GM21381 (cell line): ENCODE data around the gene BPTF.
"Not testable (repeated sequence)": the region's sequence is repeated elsewhere in the genome, so short reads cannot be mapped to it uniquely, and the experiment has no call there.

Experiments
- ATAC-seq: cut with Tn5 transposase; IDR thresholded peaks from one replicate; pipeline ENCODE4 v1.9.1; 2021; ENCODE audit warnings: mild to moderate bottlenecking, moderate library complexity; ENCODE audit not compliant: unreplicated experiment

Gene BPTF

GRCh38 chr17:67884741-67885140, 59.4 kb downstream of the BPTF start:
- ATAC-seq: no peak

- no peak for ATAC-seq
Observed at GRCh38 chr17:67891481-67892119, 66.3 kb downstream of the BPTF start.

- no peak for ATAC-seq
Observed at GRCh38 chr17:67902511-67903231, 77.4 kb downstream of the BPTF start.

- not testable (repeated sequence) for ATAC-seq
Observed at GRCh38 chr17:67905298-67905697, 80.0 kb downstream of the BPTF start.

GRCh38 chr17:67910117-67910803, 85.0 kb downstream of the BPTF start:
- not testable (repeated sequence) for ATAC-seq

GRCh38 chr17:67911059-67911782, 85.9 kb downstream of the BPTF start:
- ATAC-seq: no peak

- ATAC-seq: no peak
Observed at GRCh38 chr17:67912088-67912487, 86.8 kb downstream of the BPTF start.

- no peak for ATAC-seq
Observed at GRCh38 chr17:67912656-67913055, 87.4 kb downstream of the BPTF start.

GRCh38 chr17:67920212-67920611, 94.9 kb downstream of the BPTF start:
- ATAC-seq: no peak

- ATAC-seq: no peak
Observed at GRCh38 chr17:67922503-67922902, 97.2 kb downstream of the BPTF start.

GRCh38 chr17:67928842-67929241, 103.5 kb downstream of the BPTF start:
- not testable (repeated sequence) for ATAC-seq

GRCh38 chr17:67931227-67931626, 105.9 kb downstream of the BPTF start:
- no peak for ATAC-seq

GRCh38 chr17:67942810-67943209, 117.5 kb downstream of the BPTF start:
- no peak for ATAC-seq

GRCh38 chr17:67944035-67944434, 118.7 kb downstream of the BPTF start:
- ATAC-seq: no peak

GRCh38 chr17:67946513-67946912, 121.2 kb downstream of the BPTF start:
- ATAC-seq: no peak

- no peak for ATAC-seq
Observed at GRCh38 chr17:67947325-67947813, 122.1 kb downstream of the BPTF start.

GRCh38 chr17:67950945-67951344, 125.6 kb downstream of the BPTF start:
- no peak for ATAC-seq

- ATAC-seq: no peak
Observed at GRCh38 chr17:67959510-67959909, 134.2 kb downstream of the BPTF start.

- not testable (repeated sequence) for ATAC-seq
Observed at GRCh38 chr17:67960276-67960675, 135.0 kb downstream of the BPTF start.

- ATAC-seq: not testable (repeated sequence)
Observed at GRCh38 chr17:67962156-67962555, 136.9 kb downstream of the BPTF start.

- peak; percentile 55 for ATAC-seq
Observed at GRCh38 chr17:67963145-67963572, 137.9 kb downstream of the BPTF start.
